H9 (cell line): ENCODE measurements around the gene TMEM33. TPM values are rescaled to one million over a fixed set of nuclear protein-coding genes. Genes with fewer than 3 reads are reported as not detected.

Source experiments
- DNase-seq: peaks from one replicate; pipeline ENCODE4 v3.0.0-alpha.2; 2017
- H2AFZ ChIP-seq: one replicate; pipeline ENCODE4 v1.6.1; 2013; ENCODE audit warnings: mild to moderate bottlenecking, low read length, control low read depth, moderate library complexity
- H2AK5ac ChIP-seq: 2 replicates; pipeline ENCODE4 v1.6.1; 2013; ENCODE audit warnings: low read length, control low read depth, mixed read lengths; ENCODE audit not compliant: insufficient read length
- H2BK120ac ChIP-seq: one replicate; pipeline ENCODE4 v1.6.1; 2013; ENCODE audit warnings: low read depth, mild to moderate bottlenecking, low read length, control low read depth, inconsistent platforms; ENCODE audit not compliant: poor library complexity, severe bottlenecking
- H2BK12ac ChIP-seq: 2 replicates; pipeline ENCODE4 v1.6.1; 2013; ENCODE audit warnings: low read length, control low read depth, mixed read lengths, low read depth; ENCODE audit not compliant: insufficient read length
- H2BK15ac ChIP-seq: 2 replicates; pipeline ENCODE4 v1.6.1; 2013; ENCODE audit warnings: low read depth, low read length, control low read depth
- H2BK20ac ChIP-seq: one replicate; pipeline ENCODE4 v1.6.1; 2013; ENCODE audit warnings: low read depth, mild to moderate bottlenecking, low read length, control low read depth, inconsistent platforms; ENCODE audit not compliant: poor library complexity, severe bottlenecking
- H2BK5ac ChIP-seq: 2 replicates; pipeline ENCODE4 v1.6.1; 2013; ENCODE audit warnings: low read length, control low read depth, mixed read lengths; ENCODE audit not compliant: insufficient read length
- H3K14ac ChIP-seq: 2 replicates; pipeline ENCODE4 v1.6.1; 2013; ENCODE audit warnings: low read length, control low read depth; ENCODE audit not compliant: insufficient read depth
- H3K18ac ChIP-seq: 2 replicates; pipeline ENCODE4 v1.6.1; 2013; ENCODE audit warnings: low read depth, mild to moderate bottlenecking, mixed read lengths, low read length, control low read depth; ENCODE audit not compliant: insufficient read length
- H3K23ac ChIP-seq: 2 replicates; pipeline ENCODE4 v1.6.1; 2013; ENCODE audit warnings: low read length, control low read depth, mixed read lengths, low read depth; ENCODE audit not compliant: insufficient read length
- H3K23me2 ChIP-seq: 2 replicates; pipeline ENCODE4 v1.6.1; 2013; ENCODE audit warnings: low read depth, mild to moderate bottlenecking, mixed read lengths, low read length, control low read depth; ENCODE audit not compliant: insufficient read length, poor library complexity, severe bottlenecking
- H3K27ac ChIP-seq: 2 replicates; pipeline ENCODE4 v1.5.1; 2013; ENCODE audit warnings: low read length, control low read depth, mixed read lengths, low read depth; ENCODE audit not compliant: insufficient read length
- H3K27me3 ChIP-seq: 2 replicates; pipeline ENCODE4 v1.6.1; 2013; ENCODE audit warnings: low read length, control low read depth, inconsistent platforms; ENCODE audit not compliant: insufficient read depth
- H3K4ac ChIP-seq: 2 replicates; pipeline ENCODE4 v1.6.1; 2013; ENCODE audit warnings: low read depth, mild to moderate bottlenecking, control low read depth, inconsistent platforms, low read length, moderate library complexity
- H3K4me1 ChIP-seq: 2 replicates; pipeline ENCODE4 v1.6.1; 2013; ENCODE audit warnings: low read length, control low read depth, inconsistent platforms; ENCODE audit not compliant: insufficient read depth
- H3K4me2 ChIP-seq: 2 replicates; pipeline ENCODE4 v1.6.1; 2013; ENCODE audit warnings: low read length, control low read depth, mixed read lengths; ENCODE audit not compliant: insufficient read length, insufficient read depth
- H3K56ac ChIP-seq: 2 replicates; pipeline ENCODE4 v1.6.1; 2013; ENCODE audit warnings: low read depth, mild to moderate bottlenecking, mixed read lengths, low read length, control low read depth; ENCODE audit not compliant: insufficient read length
- H3K79me1 ChIP-seq: 2 replicates; pipeline ENCODE4 v1.6.1; 2013; ENCODE audit warnings: low read depth, mild to moderate bottlenecking, moderate library complexity, low read length, control low read depth, inconsistent platforms; ENCODE audit not compliant: insufficient read depth, poor library complexity, severe bottlenecking
- H3K79me2 ChIP-seq: 2 replicates; pipeline ENCODE4 v1.6.1; 2013; ENCODE audit warnings: low read length, control low read depth, inconsistent platforms; ENCODE audit not compliant: insufficient read depth
- H3K9ac ChIP-seq: 2 replicates; pipeline ENCODE4 v1.6.1; 2013; ENCODE audit warnings: low read length, control low read depth, mixed read lengths; ENCODE audit not compliant: insufficient read length; ENCODE audit errors: extremely low read depth
- H3K9me3 ChIP-seq: one replicate; pipeline ENCODE4 v1.6.1; 2013; ENCODE audit warnings: low read depth, low read length, inconsistent platforms; ENCODE audit not compliant: control insufficient read depth
- H3T11ph ChIP-seq: one replicate; pipeline ENCODE4 v1.6.1; 2013; ENCODE audit warnings: mild to moderate bottlenecking, low read length, control low read depth, inconsistent platforms
- H4K20me1 ChIP-seq: one replicate; pipeline ENCODE4 v1.6.1; 2013; ENCODE audit not compliant: control insufficient read depth, insufficient read length, insufficient read depth
- H4K5ac ChIP-seq: 2 replicates; pipeline ENCODE4 v1.6.1; 2013; ENCODE audit warnings: low read depth, mild to moderate bottlenecking, mixed read lengths, low read length, control low read depth; ENCODE audit not compliant: insufficient read length
- H4K8ac ChIP-seq: replicated peaks from 2 replicates; pipeline ENCODE4 v1.6.1; 2013; ENCODE audit warnings: low read length, control low read depth, mixed read lengths, low read depth; ENCODE audit not compliant: insufficient read length
- H4K91ac ChIP-seq: 2 replicates; pipeline ENCODE4 v1.6.1; 2013; ENCODE audit warnings: low read depth, mild to moderate bottlenecking, moderate library complexity, mixed read lengths, low read length, control low read depth; ENCODE audit not compliant: insufficient read length
- H3K27ac Mint-ChIP-seq, 3 experiments: 2 replicates in 2 of 3; 3 replicates in 1 of 3; pipeline ENCODE4 v1.8.0; 2020 to 2021; ENCODE audit warnings: mixed read lengths in 3 of 3, mild to moderate bottlenecking in 1 of 3, moderate library complexity in 1 of 3
- H3K27me3 Mint-ChIP-seq: 2 replicates; pipeline ENCODE4 v1.8.0; 2021; ENCODE audit warnings: low read depth, mild to moderate bottlenecking, moderate library complexity, mixed read lengths
- H3K36me3 Mint-ChIP-seq, 3 experiments: 2 replicates in 2 of 3; 3 replicates in 1 of 3; pipeline ENCODE4 v1.8.0; 2020 to 2021; ENCODE audit warnings: low read depth in 3 of 3, mixed read lengths in 3 of 3; ENCODE audit not compliant: insufficient read depth in 1 of 3
- H3K4me1 Mint-ChIP-seq, 2 experiments: 2 replicates each; pipeline ENCODE4 v1.8.0; 2020; ENCODE audit warnings: mixed read lengths in 2 of 2
- H3K4me3 Mint-ChIP-seq, 2 experiments: 2 replicates in 1 of 2; 3 replicates in 1 of 2; pipeline ENCODE4 v1.8.0; 2020 to 2021; ENCODE audit warnings: mild to moderate bottlenecking in 2 of 2, mixed read lengths in 2 of 2, moderate library complexity in 1 of 2
- H3K9me3 Mint-ChIP-seq, 2 experiments: 2 replicates in 1 of 2; 3 replicates in 1 of 2; pipeline ENCODE4 v1.8.0; 2020; ENCODE audit warnings: mild to moderate bottlenecking in 2 of 2, mixed read lengths in 2 of 2, moderate library complexity in 1 of 2
- CTCF ChIP-seq: fragments of 200-600 bp; sonication (generic); conservative IDR thresholded peaks from 3 replicates; pipeline ENCODE4 v1.8.0; 2021; ENCODE audit warnings: antibody characterized with exemption, mild to moderate bottlenecking
- WGBS: extraction: QIAGEN DNeasy Blood & Tissue Kit; methylation state at CpG from one replicate; pipeline ENCODE4 v1.1.7; 2013; ENCODE audit warnings: missing lambda C conversion rate, low lambda C conversion rate, mixed read lengths; ENCODE audit not compliant: insufficient read length; ENCODE audit errors: extremely low coverage; 5-methylcytosine and 5-hydroxymethylcytosine counted together
- total RNA-seq: library from RNA; stranded (reverse); gene quantifications from 2 replicates; pipeline ENCODE4 v1.2.1, GENCODE V29; 2021

TMEM33 gene
- total RNA-seq, 1 experiment from 2014 or later: 74.2 TPM

- no peaks in the 10 kb centered on the region for H3K4me1 ChIP-seq
- H3K9me3 Mint-ChIP-seq: no peaks in the 10 kb centered on the region
- no peak overlapping the region for H3K14ac ChIP-seq
- no peak overlapping the region for H3K4me3 Mint-ChIP-seq
- no peak overlapping the region for H3K56ac ChIP-seq
- H3K27ac ChIP-seq: no peak overlapping the region
- no peak overlapping the region for H2BK5ac ChIP-seq
- no peak overlapping the region for H4K5ac ChIP-seq
- no peak overlapping the region for H3K4ac ChIP-seq
- TF ChIP-seq CTCF: no peak
- H3K27me3 ChIP-seq: no peaks in the 10 kb centered on the region
- no peak overlapping the region for H2AK5ac ChIP-seq
- DNase-seq: no peak
- H3K79me1 ChIP-seq: no peaks in the 10 kb centered on the region
- H4K8ac ChIP-seq: no peak overlapping the region
- H2BK12ac ChIP-seq: no peak overlapping the region
- WGBS: no CpG with 5 or more reads among the region's 7 CpGs
- no peak overlapping the region for H3K18ac ChIP-seq
- no peak overlapping the region for H3K4me2 ChIP-seq
- no peak overlapping the region for H3T11ph ChIP-seq
- H4K91ac ChIP-seq: no peak overlapping the region
- no peak overlapping the region for H3K9ac ChIP-seq
- H3K27ac Mint-ChIP-seq: no peak overlapping the region
- peaks cover 0 to under 1% (median 0%) of the 10 kb centered on the region in 3 experiments; a peak in 3 of 7 replicates for H3K36me3 Mint-ChIP-seq
- peaks cover 11% of the 10 kb centered on the region in 2 experiments for H3K4me1 Mint-ChIP-seq
- H2AFZ ChIP-seq: no peak overlapping the region
- H3K23me2 ChIP-seq: no peaks in the 10 kb centered on the region
- H3K79me2 ChIP-seq: no peaks in the 10 kb centered on the region
- H2BK15ac ChIP-seq: no peak overlapping the region
- H3K27me3 Mint-ChIP-seq: peaks cover 18% of the 10 kb centered on the region
- H3K9me3 ChIP-seq: no peaks in the 10 kb centered on the region
- no peaks in the 10 kb centered on the region for H4K20me1 ChIP-seq
- H2BK20ac ChIP-seq: no peak overlapping the region
- no peak overlapping the region for H3K23ac ChIP-seq
- no peak overlapping the region for H2BK120ac ChIP-seq
Measured at GRCh38 chr4:41930139-41930831, 4.9 kb upstream of the TMEM33 start.
